GM06990 (cell line): ENCODE results near the gene ACER1.

Experiments
- DNase-seq: peaks from one replicate; pipeline ENCODE4 v3.0.0-alpha.2; 2011; ENCODE audit not compliant: insufficient read length; ENCODE audit errors: extremely low read depth
- H3K27me3 ChIP-seq: replicated peaks from 2 replicates; pipeline ENCODE4 v1.6.0; 2011; ENCODE audit warnings: low read length; ENCODE audit not compliant: control insufficient read depth, insufficient read depth
- H3K36me3 ChIP-seq: 2 replicates; pipeline ENCODE4 v1.5.1; 2011; ENCODE audit warnings: low read length; ENCODE audit not compliant: control insufficient read depth, insufficient read depth
- H3K4me3 ChIP-seq: replicated peaks from 2 replicates; pipeline ENCODE4 v1.5.1; 2011; ENCODE audit warnings: low read depth, mild to moderate bottlenecking, control low read depth, low read length
- CTCF ChIP-seq: IDR thresholded peaks from 2 replicates; pipeline ENCODE4 v1.5.1; 2011; ENCODE audit warnings: low read length, control low read depth, mild to moderate bottlenecking, inconsistent platforms; ENCODE audit not compliant: insufficient read depth, poor library complexity, severe bottlenecking

ACER1 gene

GRCh38 chr19:6378041-6378440 lies 44.6 kb upstream of the ACER1 start:
- H3K4me3 ChIP-seq, result no peak overlapping the region
- H3K36me3 ChIP-seq, result peaks cover 27% of the 10 kb centered on the region
- no peak for TF ChIP-seq CTCF
- DNase-seq, result no peak
- no peaks in the 10 kb centered on the region for H3K27me3 ChIP-seq

GRCh38 chr19:6376512-6377190 lies 43.2 kb upstream of the ACER1 start:
- no peak for TF ChIP-seq CTCF
- Histone ChIP-seq H3K27me3 (no peaks in the 10 kb centered on the region), H3K36me3 (peaks cover 21% of the 10 kb centered on the region)

GRCh38 chr19:6375411-6376010 lies 42.1 kb upstream of the ACER1 start, which contains the start of gene PSPN:
Gene PSPN (minus strand): TSS chr19:6375933. CDS start chr19:6375849, 84 bp downstream.
- TF ChIP-seq CTCF, result no peak
- H3K36me3 ChIP-seq, result peaks cover 11% of the 10 kb centered on the region
- DNase-seq, result no peak

More at GRCh38 chr19:6376512-6377190, 43.2 kb upstream of the ACER1 start:
- no peak for DNase-seq
- H3K4me3 ChIP-seq, result no peak overlapping the region

GRCh38 chr19:6374711-6375410 lies 41.4 kb upstream of the ACER1 start:
- Histone ChIP-seq H3K4me3 (no peak overlapping the region), H3K27me3 (no peaks in the 10 kb centered on the region), H3K36me3 (peaks cover 5% of the 10 kb centered on the region)
- TF ChIP-seq CTCF, result no peak
- DNase-seq, result no peak

More at GRCh38 chr19:6375411-6376010, 42.1 kb upstream of the ACER1 start, which contains the start of gene PSPN:
- H3K27me3 ChIP-seq, result no peaks in the 10 kb centered on the region
- H3K4me3 ChIP-seq, result no peak within 1 kb of the TSS

GRCh38 chr19:6374161-6374709 lies 40.8 kb upstream of the ACER1 start:
- DNase-seq, result no peak
- Histone ChIP-seq H3K27me3 (no peaks in the 10 kb centered on the region), H3K36me3 (peaks cover 6% of the 10 kb centered on the region), H3K4me3 (peak overlapping the region; percentile 70)
- no peak for TF ChIP-seq CTCF
